Keratinocyte (primary cell): ENCODE measurements around the gene ADAM22. TPM values are rescaled to one million over a fixed set of nuclear protein-coding genes. Genes with fewer than 3 reads are reported as not detected.

Experiments
- DNase-seq: peaks from one replicate; pipeline ENCODE4 v3.0.0-alpha.2; 2011; ENCODE audit warnings: low read depth, missing footprints, low spot score
- FAIRE-seq: peaks from 2 replicates; lab custom pipeline; 2011; peaks lifted over from hg19 to GRCh38; lab: Jason Lieb, UNC
- H2AFZ ChIP-seq: 2 replicates; pipeline ENCODE4 v1.6.0; 2012; ENCODE audit warnings: low read length, control low read depth, inconsistent platforms; ENCODE audit not compliant: control insufficient read depth
- H3K27ac ChIP-seq: 2 replicates; pipeline ENCODE4 v1.5.1; 2011; ENCODE audit warnings: low read length; ENCODE audit not compliant: control insufficient read depth, insufficient read depth
- H3K27me3 ChIP-seq: 3 replicates; pipeline ENCODE4 v1.6.0; 2011; ENCODE audit warnings: low read length; ENCODE audit not compliant: control insufficient read depth, insufficient read depth; ENCODE audit errors: extremely low read depth
- H3K36me3 ChIP-seq, 2 experiments: 2 replicates in 1 of 2; 3 replicates in 1 of 2; pipeline ENCODE4 v1.5.1; 2011; ENCODE audit warnings: low read length in 2 of 2, mild to moderate bottlenecking in 1 of 2; ENCODE audit not compliant: control insufficient read depth in 2 of 2, insufficient read depth in 2 of 2; ENCODE audit errors: extremely low read depth in 1 of 2
- H3K4me1 ChIP-seq: 3 replicates; pipeline ENCODE4 v1.5.1; 2011; ENCODE audit warnings: low read length; ENCODE audit not compliant: control insufficient read depth, insufficient read depth; ENCODE audit errors: extremely low read depth
- H3K4me2 ChIP-seq: 3 replicates; pipeline ENCODE4 v1.6.0; 2011; ENCODE audit warnings: low read depth, low read length; ENCODE audit not compliant: control insufficient read depth, insufficient read depth; ENCODE audit errors: extremely low read depth
- H3K4me3 ChIP-seq, 3 experiments: fragments of 200-600 bp in 1 of 3; sonication (generic) in 1 of 3; 2 replicates in 2 of 3; 3 replicates in 1 of 3; pipeline ENCODE4 v1.5.1; 2011 to 2016; ENCODE audit warnings: low read length in 3 of 3, mild to moderate bottlenecking in 3 of 3, control low read depth in 2 of 3, inconsistent platforms in 1 of 3, low read depth in 1 of 3, mixed read lengths in 1 of 3, mixed run types in 1 of 3, moderate library complexity in 1 of 3; ENCODE audit not compliant: control insufficient read depth in 2 of 3, insufficient read depth in 2 of 3; ENCODE audit errors: extremely low read depth in 1 of 3
- H3K79me2 ChIP-seq: 2 replicates; pipeline ENCODE4 v1.6.0; 2012; ENCODE audit warnings: low read length; ENCODE audit not compliant: control insufficient read depth, insufficient read depth
- H3K9ac ChIP-seq: 3 replicates; pipeline ENCODE4 v1.6.0; 2011; ENCODE audit warnings: low read length; ENCODE audit not compliant: control insufficient read depth, insufficient read depth; ENCODE audit errors: extremely low read depth
- H3K9me1 ChIP-seq: 3 replicates; pipeline ENCODE4 v1.6.0; 2011; ENCODE audit warnings: low read length; ENCODE audit not compliant: control insufficient read depth, insufficient read depth; ENCODE audit errors: extremely low read depth
- H3K9me3 ChIP-seq: 2 replicates; pipeline ENCODE4 v1.5.1; 2012; ENCODE audit warnings: low read depth, low read length; ENCODE audit not compliant: control insufficient read depth
- H4K20me1 ChIP-seq: 3 replicates; pipeline ENCODE4 v1.6.0; 2011; ENCODE audit warnings: low read length; ENCODE audit not compliant: control insufficient read depth, insufficient read depth; ENCODE audit errors: extremely low read depth
- EZH2 ChIP-seq: IDR thresholded peaks from one replicate; pipeline ENCODE4 v1.6.1; 2012; ENCODE audit warnings: inconsistent platforms, mild to moderate bottlenecking, low read length, moderate library complexity
- dilution Hi-C: fragments of 300-500 bp; cut with MboI; formaldehyde crosslinking; loops from one replicate; pipeline ENCODE4 v1.7.0; 2020; ENCODE audit warnings: low sequenced_read_pairs; ENCODE audit not compliant: extremely low pct_ligation_motif_present
- polyA plus RNA-seq, 5 experiments: library from polyadenylated mRNA; depleted of rRNA in 3 of 5; stranded (reverse) in 3 of 5; stranded (forward) in 1 of 5; unstranded in 1 of 5; fragments of >200 nt; gene quantifications; 1 replicate in 1 of 5; 2 replicates in 3 of 5; 3 replicates in 1 of 5; pipeline versions ENCODE4 v1.2.1 to v1.2.3, GENCODE V29; 2011 to 2012; ENCODE audit warnings: missing spikeins in 2 of 5, low read depth in 1 of 5, low replicate concordance in 1 of 5
- TF ChIP-seq, protein P1 (sequence below), 3 experiments: IDR thresholded peaks in 1 of 3; conservative IDR thresholded peaks in 1 of 3; optimal IDR thresholded peaks in 1 of 3; 2 replicates in 2 of 3; 3 replicates in 1 of 3; pipeline versions ENCODE3 to v1.5.1; 2011; ENCODE audit warnings: low read length in 3 of 3, mild to moderate bottlenecking in 3 of 3, moderate library complexity in 2 of 3, control low read depth in 1 of 3, inconsistent platforms in 1 of 3; ENCODE audit not compliant: insufficient read depth in 2 of 3; ENCODE audit errors: extremely low read depth in 1 of 3

Gene ADAM22
- polyA plus RNA-seq, 1 donor (not counting 4 experiments of a cell fraction or from before 2014, with no cell fraction given) = 0.07 TPM

DNA sequence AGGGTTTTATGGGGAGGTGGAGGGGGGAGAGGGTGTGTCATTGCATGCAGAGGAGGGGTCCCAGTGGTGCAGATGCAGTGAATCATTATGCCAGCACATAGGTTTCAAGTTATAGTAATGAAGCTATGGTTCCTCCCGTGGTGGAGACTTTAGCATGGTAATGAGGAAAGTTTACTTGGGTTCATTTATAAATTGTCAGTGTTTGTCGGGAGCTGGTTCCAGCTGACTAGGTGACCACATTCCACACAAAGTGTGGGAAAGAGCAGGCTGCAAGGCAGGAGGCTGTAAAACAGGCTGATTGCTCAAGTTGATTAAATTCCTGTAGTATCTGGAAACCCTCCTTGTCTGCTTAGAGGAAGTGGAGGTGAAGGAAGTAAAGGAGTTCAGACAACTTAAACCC is 206.9 kb downstream of the ADAM22 start:
- Histone ChIP-seq H3K9ac (no peak overlapping the region), H3K27me3 (no peaks in the 10 kb centered on the region), H3K4me2 (no peak overlapping the region), H4K20me1 (no peaks in the 10 kb centered on the region), H3K9me3 (no peaks in the 10 kb centered on the region), H3K4me3 (no peak overlapping the region), H3K79me2 (no peaks in the 10 kb centered on the region), H3K36me3 (no peaks in the 10 kb centered on the region), H3K27ac (no peak overlapping the region), H3K9me1 (no peaks in the 10 kb centered on the region), H3K4me1 (no peaks in the 10 kb centered on the region), H2AFZ (no peak overlapping the region)
- TF ChIP-seq, protein P1, sequence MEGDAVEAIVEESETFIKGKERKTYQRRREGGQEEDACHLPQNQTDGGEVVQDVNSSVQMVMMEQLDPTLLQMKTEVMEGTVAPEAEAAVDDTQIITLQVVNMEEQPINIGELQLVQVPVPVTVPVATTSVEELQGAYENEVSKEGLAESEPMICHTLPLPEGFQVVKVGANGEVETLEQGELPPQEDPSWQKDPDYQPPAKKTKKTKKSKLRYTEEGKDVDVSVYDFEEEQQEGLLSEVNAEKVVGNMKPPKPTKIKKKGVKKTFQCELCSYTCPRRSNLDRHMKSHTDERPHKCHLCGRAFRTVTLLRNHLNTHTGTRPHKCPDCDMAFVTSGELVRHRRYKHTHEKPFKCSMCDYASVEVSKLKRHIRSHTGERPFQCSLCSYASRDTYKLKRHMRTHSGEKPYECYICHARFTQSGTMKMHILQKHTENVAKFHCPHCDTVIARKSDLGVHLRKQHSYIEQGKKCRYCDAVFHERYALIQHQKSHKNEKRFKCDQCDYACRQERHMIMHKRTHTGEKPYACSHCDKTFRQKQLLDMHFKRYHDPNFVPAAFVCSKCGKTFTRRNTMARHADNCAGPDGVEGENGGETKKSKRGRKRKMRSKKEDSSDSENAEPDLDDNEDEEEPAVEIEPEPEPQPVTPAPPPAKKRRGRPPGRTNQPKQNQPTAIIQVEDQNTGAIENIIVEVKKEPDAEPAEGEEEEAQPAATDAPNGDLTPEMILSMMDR (optimal IDR thresholded peaks at IDR 0.05 in 1 of 3, IDR thresholded peaks at IDR 0.05 in 1 of 3, conservative IDR thresholded peaks at IDR 0.05 in 1 of 3; ENCODE audit: extremely low read depth in 1 of 3, insufficient read depth in 2 of 3, low read length in 3 of 3) = no peak
- TF ChIP-seq EZH2 = no peak
- no peak for FAIRE-seq
- dilution Hi-C loops = no loop called here
- no peak for DNase-seq

DNA sequence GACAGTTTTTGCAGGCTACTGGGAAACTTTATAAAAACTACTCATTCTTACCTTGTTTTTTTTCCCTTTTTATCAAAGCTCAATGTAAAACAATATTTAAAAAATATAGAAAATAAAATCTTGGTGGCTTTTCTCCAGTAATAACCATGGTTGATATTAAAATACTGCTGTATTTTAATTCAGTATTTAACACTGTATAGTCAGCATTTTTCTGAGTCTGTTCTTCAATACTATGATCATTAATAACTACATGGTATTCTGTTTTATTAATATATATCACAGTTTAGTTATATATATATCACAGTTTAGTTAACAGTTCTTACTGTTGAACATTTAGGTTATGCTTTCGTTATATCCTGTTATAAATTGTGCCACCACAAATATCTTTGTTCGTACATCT is 207.4 kb downstream of the ADAM22 start:
- Histone ChIP-seq H3K9ac (no peak overlapping the region), H3K4me3 (no peak overlapping the region), H3K36me3 (no peaks in the 10 kb centered on the region), H3K9me3 (no peaks in the 10 kb centered on the region), H4K20me1 (no peaks in the 10 kb centered on the region), H2AFZ (no peak overlapping the region), H3K9me1 (no peaks in the 10 kb centered on the region), H3K4me2 (no peak overlapping the region), H3K4me1 (no peaks in the 10 kb centered on the region), H3K27me3 (no peaks in the 10 kb centered on the region), H3K27ac (no peak overlapping the region), H3K79me2 (no peaks in the 10 kb centered on the region)
- FAIRE-seq (no peak), DNase-seq (no peak)
- dilution Hi-C loops = no loop called here
- no peak for TF ChIP-seq EZH2
- TF ChIP-seq, protein P1 (optimal IDR thresholded peaks at IDR 0.05 in 1 of 3, IDR thresholded peaks at IDR 0.05 in 1 of 3, conservative IDR thresholded peaks at IDR 0.05 in 1 of 3; ENCODE audit: extremely low read depth in 1 of 3, insufficient read depth in 2 of 3, low read length in 3 of 3) = no peak
